HG02870 (cell line): Measurements from ENCODE around the gene MRPL21.

ENCODE experiments used
- ATAC-seq: cut with Tn5 transposase; IDR thresholded peaks from one replicate; pipeline ENCODE4 v1.9.1; 2021; ENCODE audit warnings: mild to moderate bottlenecking, moderate library complexity; ENCODE audit not compliant: unreplicated experiment

The MRPL21 gene

DNA sequence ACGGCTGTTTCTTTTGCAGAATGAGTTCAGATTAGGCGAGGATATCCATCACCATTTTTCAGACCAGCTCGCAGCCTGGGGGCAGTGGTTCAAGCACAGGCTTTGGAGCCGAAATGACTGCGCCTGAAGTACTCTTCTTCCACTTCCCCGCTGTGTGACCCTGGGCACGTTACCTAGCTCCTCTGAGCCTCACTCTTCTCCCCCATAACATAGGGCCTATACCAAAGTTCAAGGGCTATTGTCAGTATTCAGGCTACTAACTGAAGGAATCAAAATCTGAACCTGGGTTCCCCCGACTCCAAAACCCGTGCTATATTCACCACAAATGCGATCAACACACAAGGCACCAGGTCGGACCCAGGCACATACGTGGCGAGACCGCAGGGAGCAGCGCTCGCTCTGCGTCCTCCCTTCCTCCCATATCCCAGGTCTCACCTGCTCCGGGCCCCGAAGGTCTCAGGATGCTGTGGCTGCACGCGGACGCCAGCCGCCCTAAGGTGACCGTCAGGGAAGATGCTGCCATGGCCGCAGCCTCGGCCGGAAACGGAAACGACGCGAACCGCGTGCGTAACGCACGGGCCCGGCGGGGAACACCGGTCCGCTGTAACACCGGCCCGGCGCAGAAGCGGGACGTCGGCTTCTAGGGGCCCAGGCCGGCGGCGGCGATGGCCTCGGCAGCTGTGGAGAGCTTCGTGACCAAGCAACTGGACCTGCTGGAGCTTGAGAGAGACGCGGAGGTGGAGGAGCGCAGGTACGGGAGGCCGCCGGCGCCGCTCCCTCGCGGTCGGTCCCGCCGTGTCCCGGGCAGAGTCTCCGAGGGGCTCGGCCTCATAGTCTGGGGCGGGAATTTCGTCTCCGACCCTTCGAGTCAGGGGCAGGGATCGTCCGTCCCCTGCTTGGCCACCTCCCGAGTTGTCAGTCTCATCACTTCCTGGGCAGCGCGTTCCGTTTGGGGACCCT lies at the start of gene MRPL21, which contains the start of gene IGHMBP2:
MRPL21 (minus strand) TSS at position 545 of the 960 bp plus-strand sequence; CDS start at position 523, 22 bp downstream.
IGHMBP2 (plus strand) TSS at position 604 of the 960 bp plus-strand sequence; CDS start at position 666, 62 bp downstream.
- ATAC-seq, result peak; percentile 75

DNA sequence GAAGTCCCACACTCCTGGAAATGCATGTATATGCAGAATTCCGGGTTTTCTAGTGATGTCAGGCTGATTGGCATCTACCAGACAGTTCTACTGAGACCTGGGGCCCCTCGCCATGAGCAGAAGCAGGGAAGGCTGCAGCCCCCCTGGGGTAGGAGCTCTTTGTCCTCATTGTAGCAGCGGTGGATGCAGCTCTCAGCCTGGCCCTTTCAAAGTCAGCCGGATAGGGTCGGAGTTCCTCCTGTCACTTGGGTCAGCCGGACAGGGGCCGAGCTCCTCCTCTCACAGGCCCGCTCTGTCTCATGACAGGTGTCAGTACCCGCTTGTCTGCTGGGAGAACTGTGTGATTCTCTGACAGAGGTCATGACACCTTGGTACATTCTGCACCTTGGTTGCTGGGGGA lies 47.1 kb upstream of the MRPL21 start:
- no peak for ATAC-seq

DNA sequence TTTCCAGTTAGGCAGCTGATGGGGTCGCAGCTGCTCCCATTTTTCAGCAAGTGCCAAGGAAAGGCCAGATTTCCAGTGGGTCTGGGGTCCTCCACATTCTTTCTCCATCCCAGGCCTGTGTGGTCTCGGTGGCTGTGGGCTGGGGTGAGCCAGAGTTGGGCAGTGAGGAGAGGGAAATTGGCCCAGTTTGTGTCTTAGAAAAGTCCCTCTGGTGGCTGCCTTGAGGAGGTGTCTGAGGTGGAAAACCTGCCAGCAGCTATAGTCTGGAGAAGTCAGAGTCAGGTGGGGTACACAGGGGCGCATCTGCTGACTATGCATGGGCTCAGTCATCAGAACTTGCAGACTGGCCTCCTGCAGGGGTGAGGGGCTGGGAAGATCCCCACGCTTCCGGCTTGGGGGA lies 46.6 kb upstream of the MRPL21 start:
- no peak for ATAC-seq

DNA sequence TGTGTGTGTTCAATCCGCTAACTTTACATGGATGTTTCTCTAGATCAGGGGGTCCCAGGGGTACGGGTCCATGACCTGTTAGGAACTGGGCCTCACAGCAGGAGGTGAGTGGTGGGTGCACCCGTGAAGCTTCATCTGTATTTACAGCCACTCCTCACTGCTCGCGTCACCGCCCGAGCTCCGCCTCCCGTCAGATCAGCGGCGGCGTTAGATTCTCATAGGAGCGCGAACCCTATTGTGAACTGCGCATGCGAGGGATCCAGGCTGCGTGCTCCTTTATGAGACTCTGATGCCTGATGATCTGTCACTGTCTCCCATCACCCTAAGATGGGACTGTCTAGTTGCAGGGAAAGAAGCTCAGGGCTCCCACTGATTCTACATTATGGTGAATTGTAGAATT lies 45.3 kb upstream of the MRPL21 start:
- ATAC-seq, result no peak

DNA sequence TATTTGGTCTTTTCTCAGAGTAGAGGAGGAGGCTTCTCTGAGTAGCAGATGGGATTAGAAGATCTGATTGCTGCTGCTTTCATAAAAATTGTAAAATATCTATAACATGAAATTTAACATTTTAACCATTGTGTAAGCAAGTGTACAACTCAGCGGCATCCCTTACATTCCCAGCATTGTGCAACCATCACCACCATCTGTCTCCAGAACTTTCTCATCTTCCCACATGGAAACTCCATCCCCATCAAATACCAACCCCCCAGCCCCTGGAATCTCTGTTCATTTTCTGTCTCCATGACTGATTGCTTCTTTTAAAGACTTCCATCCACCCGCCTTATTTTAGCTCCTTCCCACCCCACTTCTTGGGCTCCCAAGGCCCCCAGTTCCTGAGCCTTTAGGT lies 44.9 kb upstream of the MRPL21 start:
- ATAC-seq, result no peak

DNA sequence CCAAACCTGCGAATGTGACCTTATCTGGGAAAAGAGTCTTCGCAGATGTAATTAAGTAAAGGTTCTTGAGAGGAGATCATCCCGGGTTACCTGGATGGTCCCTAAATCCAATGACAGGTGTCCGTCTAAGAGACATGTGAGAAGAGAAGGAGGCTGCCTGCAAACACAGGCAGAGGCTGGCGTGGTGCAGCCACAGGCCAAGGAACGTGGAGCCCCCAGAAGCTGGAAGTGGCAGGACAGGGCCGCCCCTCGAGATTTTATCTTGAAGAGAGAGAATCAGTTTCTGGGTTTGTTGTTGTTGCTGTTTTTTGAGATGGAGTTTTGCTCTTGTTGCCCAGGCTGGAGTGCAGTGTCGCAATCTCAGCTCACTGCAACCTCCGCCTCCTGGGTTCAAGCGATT lies 43.5 kb upstream of the MRPL21 start:
- no peak for ATAC-seq

DNA sequence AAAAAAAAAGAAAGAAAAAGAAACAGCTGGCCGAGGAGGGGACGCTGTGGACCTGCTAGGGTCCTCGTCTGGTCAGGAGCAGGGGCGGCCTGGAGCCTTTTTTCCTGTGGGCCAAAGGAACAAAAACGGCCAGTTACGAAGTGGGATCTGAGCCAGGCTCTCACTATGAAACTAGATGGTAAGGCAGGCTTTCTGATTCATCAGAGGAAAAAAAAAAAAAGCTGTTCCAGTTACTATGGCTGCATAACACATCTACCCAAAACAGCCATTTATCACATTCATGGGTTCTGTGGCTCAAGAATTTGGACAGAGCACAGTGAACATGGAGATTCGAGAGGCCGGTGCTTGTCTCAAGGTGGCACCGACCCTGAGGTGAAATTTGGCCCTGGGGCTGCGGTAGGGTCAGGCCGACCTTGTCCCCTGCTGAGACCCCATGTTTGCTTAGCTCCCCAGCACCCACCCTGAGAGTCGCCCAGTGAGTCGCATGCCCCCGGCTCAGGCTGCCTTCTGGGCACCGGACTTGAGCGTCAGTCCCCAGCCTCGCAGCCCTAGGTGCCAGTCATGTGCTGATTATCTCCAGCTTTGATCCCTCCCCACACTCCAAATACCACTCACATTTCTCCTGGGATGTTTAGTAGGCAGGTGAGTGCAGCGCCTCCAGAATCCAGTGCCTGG lies 42.9 kb upstream of the MRPL21 start:
- no peak for ATAC-seq

DNA sequence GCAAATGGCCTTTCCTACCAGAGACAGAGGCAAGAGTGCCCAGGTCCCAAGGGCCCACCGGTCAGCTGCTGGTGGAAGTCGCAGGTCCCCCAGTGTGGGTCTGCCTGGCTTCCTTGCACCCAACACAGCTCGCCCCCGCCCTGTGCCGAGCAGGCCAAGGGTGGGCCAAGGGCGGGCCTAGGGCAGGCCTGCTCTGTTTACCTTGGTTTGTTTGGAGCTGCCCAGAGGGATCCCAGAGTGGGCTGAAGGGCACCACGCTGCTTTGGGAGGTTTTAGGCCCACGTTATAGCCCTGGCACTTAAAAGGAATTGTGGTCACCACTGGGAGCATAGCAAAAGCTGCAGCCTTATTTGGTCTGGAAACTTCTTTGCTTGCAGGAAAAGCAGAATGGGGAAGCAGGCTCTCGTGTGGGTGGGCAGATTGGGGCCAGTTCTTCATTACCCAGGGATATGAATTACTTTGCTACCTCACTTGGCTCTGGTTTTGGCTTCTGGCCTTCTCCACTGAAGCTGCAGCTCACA lies 39.2 kb upstream of the MRPL21 start:
- ATAC-seq, result no peak

DNA sequence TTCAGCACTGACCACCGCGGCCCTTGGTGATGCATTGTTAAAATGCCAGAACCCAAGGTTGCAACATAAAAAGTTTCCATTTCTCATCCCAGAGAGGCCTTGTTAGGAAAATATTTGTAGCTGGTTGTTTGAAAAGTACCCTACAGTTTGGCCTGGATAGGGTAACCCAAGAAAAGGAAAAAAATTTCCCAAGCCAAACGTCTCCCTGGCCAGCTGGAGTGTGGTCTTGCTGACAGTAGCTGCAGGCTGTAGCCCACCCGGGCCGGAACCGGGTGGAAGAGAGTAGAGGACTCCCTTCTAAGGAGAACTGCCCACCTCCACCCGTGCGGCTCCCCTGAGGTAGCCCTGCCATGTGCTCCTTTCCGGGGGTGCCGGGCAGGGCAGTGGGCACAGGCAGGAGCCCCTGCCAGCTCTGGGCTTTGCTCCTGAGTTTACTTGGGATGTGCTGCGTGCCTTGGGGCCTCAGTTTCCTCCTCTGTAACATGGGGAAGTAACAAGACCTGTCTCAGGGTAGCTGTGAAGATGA lies 38.5 kb upstream of the MRPL21 start:
- ATAC-seq, result no peak

DNA sequence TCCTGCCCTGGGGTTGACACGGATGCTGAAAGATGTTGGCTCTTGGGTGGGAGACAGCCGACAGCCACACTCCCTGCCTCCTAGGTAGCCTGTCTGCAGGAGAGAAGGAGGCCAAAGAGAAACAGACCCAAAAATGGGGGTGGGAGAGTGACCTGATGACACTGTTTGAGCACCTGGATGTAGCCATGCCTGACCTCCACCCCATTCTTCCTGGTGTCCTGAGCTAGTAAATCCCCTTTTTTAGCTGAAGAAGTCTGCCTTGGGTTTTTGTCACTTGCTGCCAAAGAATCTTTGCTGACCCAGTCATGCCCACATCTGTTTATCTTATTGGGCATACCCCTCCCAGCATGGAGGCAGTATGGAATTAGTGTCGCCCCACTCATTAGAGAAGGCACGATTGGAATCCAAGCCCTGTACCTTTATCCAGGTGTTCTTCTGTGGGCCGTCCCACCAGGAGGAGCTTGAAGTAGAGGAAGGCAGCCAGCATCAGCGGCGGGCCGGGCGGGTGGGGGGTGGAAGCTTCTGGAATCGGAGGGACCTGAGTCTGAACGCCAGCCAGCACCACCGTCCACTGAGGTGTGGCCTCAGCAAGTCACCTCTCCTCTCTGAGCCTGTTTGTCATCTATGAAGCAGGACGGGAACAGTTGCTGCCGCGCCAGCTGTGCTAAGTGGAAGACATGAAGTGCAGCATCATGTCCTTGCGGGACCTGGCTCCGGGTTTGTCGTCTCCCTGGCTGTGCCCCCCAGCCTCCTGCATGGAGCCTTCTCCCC lies 37.9 kb upstream of the MRPL21 start:
- ATAC-seq, result no peak

DNA sequence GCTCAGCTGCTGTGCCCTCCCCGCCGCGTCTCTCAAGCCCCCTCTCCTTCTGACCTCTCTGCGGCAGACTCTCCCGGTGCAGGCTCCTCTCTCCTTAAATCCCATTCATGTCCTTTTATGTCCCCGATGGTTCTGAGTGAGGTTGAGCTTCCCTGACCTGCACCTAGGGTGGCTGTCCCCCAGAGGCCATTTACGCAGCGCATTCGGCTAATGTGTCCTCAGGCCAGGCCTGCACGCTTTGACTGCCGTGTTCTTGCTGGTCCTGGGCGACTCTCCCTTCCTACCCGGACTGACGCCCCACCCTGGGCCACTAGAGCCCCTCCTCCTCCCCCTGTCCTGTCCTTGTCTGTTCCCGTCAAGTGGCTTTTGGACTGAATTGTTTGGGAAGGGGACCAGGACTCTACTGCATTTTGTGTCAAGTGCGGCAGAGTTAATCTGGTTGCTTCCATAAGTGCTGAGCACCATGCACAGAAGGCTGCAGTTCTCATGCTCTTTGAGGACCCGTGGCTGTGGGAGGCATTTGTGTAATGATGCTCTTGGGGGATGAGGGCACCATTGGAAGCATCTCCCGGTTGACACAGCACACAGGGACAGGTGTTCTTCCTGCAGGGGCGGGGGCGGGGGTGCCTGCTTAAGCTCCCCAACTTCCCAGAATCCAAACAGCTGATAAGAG lies 37.2 kb upstream of the MRPL21 start:
- ATAC-seq, result no peak

DNA sequence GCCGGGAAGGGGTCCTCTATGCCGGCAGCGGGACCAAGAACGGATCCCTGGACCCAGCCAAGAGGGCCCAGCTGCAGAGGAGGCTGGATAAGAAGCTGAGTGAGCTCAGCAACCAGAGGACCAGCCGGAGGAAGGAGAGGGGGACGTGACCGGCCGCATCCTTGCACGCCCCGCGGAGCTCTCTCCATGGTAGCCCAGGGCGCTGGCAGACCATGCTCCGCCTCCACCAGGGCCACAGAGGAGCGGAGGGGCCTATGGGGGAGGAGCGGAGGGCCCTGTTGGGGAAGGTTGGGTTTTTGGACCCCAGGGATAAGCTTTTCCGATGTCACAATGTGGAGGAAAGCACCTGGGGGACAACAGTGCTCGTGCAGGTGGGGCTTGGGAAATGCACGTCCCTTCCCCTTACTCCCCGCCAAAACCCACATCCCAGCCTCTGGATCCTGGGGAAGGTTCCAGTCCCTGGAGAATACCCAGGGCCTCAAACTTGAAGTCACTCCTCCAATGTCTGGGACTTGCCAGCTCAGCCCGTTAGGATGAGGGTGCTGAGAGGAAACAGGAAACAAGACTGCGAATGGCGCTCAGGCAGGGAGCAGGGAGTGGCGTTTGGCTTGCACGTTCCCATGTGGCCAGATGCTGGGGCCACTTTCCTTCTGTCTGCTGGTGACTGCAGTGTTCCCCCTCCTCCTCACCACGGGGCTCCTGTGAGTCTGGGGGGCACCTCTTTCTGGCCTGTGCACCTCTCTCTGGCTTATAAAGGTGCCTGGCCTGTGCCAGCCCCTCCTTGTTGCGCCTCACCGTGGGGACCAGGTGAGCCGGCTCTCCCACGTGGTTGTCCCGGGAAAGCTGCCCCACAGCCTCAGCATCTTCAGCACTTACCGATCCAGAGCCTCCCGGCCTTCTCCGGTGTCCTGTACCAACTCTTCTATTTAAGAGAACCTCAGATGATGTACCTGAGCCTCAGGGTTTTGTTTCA lies 36.2 kb upstream of the MRPL21 start:
- ATAC-seq, result no peak

DNA sequence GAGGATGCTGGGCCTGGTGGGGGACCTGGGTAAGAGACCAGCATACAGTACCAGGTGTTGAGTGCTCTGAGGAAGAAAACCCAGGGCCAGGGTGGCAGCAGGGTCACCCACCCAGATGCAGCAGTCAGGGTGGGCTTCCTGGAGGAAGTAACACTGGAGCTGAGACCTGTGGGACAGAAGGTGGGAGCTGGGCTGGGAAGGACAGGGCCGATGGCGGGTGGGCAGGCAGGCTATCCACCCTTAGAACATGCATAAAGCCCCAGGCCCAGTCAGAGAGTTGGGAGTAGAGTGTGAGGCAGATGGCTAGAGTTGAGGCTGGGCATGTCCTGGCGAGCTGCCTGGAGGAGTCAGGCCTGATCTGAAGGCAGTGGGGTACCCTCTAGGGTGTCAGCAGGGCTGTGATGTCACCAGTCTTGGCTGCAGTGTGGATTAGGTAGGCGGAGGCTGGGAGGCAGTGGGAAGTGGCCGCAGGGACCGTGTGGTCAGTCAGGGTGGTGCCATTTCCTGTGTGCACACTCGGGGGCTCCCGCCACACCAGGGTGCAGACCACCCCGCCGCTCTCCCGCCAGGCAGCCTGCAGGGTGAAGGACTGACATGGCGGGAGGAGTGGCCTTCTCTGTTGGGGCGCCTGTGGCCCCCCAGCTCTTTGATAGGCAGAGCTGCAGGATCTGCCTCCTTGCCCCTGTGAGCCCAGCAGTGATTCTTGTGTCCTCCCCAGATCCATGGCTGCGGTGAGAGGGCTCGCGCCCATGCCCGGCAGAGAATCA lies 35.4 kb upstream of the MRPL21 start:
- no peak for ATAC-seq

DNA sequence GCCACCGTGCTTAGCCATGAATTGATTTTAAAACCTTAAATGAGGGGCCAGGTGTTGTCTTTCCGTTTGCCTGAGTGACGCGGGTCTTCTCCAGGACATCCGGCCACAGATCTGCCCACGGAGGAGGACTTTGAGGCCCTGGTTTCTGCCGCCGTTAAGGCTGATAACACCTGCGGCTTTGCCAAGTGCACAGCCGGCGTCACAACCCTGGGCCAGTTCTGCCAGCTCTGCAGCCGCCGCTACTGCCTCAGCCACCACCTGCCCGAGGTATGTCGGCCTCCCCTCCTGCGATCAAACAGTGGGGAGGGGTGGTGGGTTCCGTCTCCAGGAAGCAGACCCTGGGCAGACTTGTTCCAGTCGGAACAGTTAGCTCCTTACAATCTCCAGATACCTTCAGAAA lies 34.5 kb upstream of the MRPL21 start:
- no peak for ATAC-seq

DNA sequence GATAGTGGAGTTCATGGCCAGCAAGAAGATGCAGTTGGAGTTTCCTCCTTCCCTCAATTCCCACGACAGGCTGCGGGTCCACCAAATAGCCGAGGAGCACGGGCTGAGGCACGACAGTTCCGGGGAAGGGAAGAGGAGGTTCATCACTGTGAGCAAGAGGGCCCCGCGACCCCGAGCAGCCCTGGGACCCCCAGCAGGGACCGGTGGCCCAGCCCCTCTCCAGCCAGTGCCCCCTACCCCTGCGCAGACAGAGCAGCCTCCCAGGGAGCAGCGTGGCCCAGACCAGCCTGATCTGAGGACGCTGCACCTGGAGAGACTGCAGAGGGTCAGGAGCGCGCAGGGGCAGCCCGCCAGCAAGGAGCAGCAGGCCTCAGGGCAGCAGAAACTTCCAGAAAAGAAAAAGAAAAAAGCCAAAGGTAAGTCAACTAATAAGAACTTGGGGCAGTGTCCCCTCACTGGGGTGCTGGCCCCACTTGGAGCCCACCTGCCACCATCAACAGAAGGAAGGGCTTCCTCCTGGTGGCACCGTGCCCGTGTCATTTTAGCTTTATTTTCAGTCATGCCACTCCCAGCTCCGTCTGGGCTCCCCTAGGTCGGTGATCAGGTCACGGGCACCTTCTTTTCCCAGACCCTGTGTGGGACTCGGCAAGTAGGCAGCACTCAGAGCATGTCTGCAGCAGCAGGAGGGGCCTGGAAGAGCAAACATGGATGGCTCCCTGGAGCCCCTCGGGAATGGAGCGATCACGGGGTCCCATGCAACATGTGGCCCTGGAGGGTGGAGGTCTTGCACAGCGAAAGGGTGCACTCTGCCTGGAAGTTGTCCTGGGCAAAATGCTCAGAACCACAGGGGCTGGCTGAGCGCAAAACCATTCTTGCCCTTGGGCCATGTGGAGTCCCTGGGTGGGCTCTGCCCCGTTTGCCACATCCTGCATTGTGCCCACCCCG lies 33.3 kb upstream of the MRPL21 start:
- no peak for ATAC-seq

DNA sequence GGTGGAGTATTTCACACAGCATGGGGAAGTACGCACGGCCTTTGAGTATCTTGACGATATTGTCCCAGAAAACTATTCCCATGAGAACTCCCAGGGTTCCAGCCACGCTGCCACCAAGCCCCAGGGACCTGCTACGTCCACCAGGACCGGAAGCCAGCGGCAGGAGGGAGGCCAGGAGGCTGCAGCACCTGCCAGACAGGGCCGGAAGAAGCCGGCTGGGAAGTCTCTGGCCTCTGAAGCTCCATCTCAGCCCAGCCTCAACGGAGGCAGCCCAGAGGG lies 32.7 kb upstream of the MRPL21 start:
- ATAC-seq, result no peak
